ENCODE results near the gene SERBP1.
"Not testable (repeated sequence)": the region's sequence is repeated elsewhere in the genome, so short reads cannot be mapped to it uniquely, and the experiment has no call there.

SERBP1 gene

DNA sequence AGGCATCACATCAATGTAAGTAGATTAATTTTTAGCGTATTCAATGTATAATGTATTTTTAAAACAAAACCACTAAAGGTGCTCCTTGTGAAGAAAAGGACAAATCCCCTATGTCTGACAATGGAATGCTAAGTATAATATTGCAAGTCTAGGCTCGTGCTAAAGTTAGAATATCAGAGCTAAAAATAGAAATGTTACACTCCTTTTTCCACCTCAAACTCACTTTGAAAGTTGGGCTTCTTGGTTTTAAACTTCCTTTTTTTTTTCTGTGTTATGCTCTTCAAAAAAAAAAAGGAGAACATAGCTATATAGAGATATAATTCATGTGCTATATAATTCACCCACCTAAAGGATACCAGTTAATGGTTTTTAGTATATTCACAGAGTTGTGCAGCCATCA is 3.6 kb upstream of the SERBP1 start:
- Mint-ChIP-seq H3K27ac (no peak overlapping the region), H3K27me3 (no peaks in the 10 kb centered on the region), H3K4me1 (ENCODE audit: low read depth in 2 of 2) (peaks cover 14 to 17% of the 10 kb centered on the region in 2 donors), H3K36me3 (ENCODE audit: insufficient read depth) (peaks cover 23% of the 10 kb centered on the region), H3K4me3 (no peak overlapping the region), H3K9me3 (no peaks in the 10 kb centered on the region)
- no peak for DNase-seq
- ATAC-seq (replicated peaks): no peak

DNA sequence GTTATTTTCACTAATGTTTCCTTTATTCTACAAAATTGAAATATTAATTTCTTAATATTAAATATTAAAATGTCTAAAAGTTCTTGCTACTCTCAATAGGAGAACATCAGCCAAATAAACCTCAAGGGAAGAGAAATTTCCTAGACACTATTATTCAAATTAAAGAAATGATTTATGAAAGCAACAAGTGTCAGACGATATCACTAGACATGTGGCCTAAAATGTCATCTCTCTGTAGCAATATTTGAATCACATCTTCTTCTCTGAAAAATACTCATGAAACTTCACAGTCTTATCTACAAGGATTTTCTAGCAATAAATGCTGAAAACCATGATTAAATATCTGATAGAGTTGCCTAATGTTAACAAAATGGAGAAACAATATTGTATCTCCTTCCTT is 2.5 kb upstream of the SERBP1 start:
- H3K27me3 Mint-ChIP-seq: no peaks in the 10 kb centered on the region
- ATAC-seq (replicated peaks): no peak

DNA sequence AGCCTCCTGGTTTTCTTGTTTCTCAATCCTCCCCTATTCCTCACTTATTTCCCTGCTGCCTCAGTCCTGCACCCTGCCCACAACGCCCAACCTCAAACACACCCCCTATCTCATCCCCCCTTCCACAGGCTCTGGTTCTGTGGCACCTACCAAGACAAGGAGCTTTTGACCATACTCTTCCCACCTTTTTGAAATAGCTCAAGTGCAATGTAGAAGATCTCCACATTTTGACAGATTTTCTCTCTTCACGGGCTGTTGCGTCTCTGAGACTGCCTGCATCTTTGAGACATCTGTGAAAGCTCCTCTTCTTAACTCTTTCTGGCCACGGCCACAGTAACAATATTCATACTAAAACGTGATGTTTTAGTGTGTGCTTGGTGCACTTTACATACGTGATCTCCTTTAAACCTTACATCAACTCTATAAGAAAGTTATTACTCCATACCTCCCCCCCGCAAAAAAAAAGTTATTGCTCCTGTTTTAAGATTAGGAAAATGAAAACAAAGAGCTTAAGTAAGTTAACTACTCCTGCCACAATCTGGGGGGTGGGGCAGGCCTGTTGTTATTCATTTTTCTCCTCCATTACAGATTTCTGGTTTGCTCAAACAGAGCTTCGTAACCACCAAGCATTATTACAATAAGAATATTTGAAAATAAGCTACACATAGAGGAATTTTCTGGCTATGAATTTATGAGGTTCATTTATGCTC is 1.8 kb upstream of the SERBP1 start:
- H3K4me3 Mint-ChIP-seq: peak overlapping the region; percentile 57 to 92
- H3K36me3 Mint-ChIP-seq (ENCODE audit: insufficient read depth): peaks cover 37% of the 10 kb centered on the region
- H3K4me1 Mint-ChIP-seq (ENCODE audit: low read depth in 2 of 2): peaks cover 30 to 31% of the 10 kb centered on the region in 2 donors
- H3K9me3 Mint-ChIP-seq: no peaks in the 10 kb centered on the region
- ATAC-seq (replicated peaks) (no peak), DNase-seq (no peak)
- no peaks in the 10 kb centered on the region for H3K27me3 Mint-ChIP-seq
- peak overlapping the region in 1 of 2 donors; percentile 93 for H3K27ac Mint-ChIP-seq

More for the DNA sequence above, 2.5 kb upstream of the SERBP1 start:
- no peak for DNase-seq
- H3K27ac Mint-ChIP-seq: no peak overlapping the region
- H3K4me1 Mint-ChIP-seq (ENCODE audit: low read depth in 2 of 2): peaks cover 23 to 25% of the 10 kb centered on the region in 2 donors
- H3K36me3 Mint-ChIP-seq (ENCODE audit: insufficient read depth): peaks cover 30% of the 10 kb centered on the region
- no peak overlapping the region for H3K4me3 Mint-ChIP-seq
- no peaks in the 10 kb centered on the region for H3K9me3 Mint-ChIP-seq

DNA sequence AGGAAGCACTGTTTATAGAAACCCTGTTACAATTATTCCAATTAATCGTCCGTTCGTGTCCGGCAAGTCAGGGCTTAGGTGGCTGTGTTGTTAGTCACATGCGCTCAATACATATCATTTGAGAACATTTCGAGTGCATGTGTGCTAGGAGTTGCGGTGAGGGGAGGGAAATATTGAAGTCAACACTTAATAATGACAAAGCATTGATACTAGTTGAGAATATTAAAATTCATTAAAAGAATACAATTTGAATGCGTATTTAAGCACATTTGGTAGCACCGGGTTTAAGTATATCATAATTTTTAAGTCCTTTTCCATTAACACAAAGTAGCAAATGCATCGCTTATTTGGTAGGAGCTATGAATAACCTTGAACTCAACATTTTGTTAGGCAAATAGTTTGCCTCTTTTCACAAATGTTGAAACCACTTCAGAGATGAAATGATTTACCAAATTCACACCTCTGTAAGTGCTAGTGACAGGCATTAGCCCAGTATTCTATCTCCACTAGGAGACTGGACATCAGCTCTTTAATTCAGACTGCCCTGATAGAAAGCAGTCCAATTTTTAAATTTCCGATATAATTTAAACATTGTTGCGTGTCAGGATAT is 1.1 kb upstream of the SERBP1 start:
- Mint-ChIP-seq H3K36me3 (ENCODE audit: insufficient read depth) (peaks cover 39% of the 10 kb centered on the region), H3K27ac (peak overlapping the region; percentile 93 to 97), H3K9me3 (no peaks in the 10 kb centered on the region), H3K4me1 (ENCODE audit: low read depth in 2 of 2) (peaks cover 34% of the 10 kb centered on the region in 2 donors), H3K4me3 (peak overlapping the region; percentile 92 to 96), H3K27me3 (no peaks in the 10 kb centered on the region)
- ATAC-seq (replicated peaks) (no peak), DNase-seq (no peak)

DNA sequence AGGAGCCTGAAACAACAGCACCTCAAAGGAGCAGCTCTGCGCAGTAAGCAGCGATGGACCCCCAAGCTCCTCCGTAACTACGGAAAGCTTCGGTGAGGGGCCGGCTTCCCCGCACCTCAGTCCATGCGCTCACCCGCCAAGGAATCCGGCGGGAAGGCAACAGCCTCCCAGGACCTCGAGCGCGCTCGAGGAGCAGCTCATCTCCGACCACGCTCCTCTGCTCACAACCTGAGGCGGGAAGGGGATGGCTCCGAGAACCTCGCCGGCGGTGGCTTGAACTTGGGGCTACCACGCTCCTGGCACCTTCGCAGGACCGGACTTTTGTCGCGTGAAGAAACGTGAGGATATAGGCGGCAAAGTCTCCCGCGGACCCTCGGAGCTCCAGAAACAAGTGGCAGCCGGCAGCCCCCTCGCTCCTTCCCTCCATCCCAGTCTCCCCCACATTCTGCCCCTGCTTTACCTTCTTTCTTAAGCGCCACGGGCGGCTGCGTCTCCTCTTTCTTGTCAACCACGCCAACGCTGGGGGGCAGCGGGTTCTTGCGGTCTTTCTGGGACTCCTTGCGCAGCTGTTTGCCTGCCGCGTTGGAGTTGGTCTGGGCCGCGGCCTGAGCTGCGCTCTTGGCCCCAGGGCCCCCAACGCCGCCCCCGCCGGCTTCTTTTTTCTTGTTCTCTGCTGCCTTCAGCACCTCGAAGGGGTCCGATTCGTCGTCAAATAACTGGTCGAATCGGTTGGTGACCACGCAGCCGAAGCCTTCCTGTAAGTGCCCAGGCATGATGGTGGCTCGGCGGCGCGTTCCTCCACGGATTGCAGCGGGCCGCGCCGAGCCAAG is 459 bp downstream of the SERBP1 start:
- Mint-ChIP-seq H3K36me3 (ENCODE audit: insufficient read depth) (peaks cover 54% of the 10 kb centered on the region), H3K9me3 (no peaks in the 10 kb centered on the region), H3K27ac (peak overlapping the region; percentile 93 to 97), H3K27me3 (no peaks in the 10 kb centered on the region), H3K4me3 (peak overlapping the region; percentile 92 to 96), H3K4me1 (ENCODE audit: low read depth in 2 of 2) (peaks cover 45 to 48% of the 10 kb centered on the region in 2 donors)
- ATAC-seq (replicated peaks): peak; percentile 3
- peak in 2 of 3 experiments; percentile 12 to 27 for DNase-seq

DNA sequence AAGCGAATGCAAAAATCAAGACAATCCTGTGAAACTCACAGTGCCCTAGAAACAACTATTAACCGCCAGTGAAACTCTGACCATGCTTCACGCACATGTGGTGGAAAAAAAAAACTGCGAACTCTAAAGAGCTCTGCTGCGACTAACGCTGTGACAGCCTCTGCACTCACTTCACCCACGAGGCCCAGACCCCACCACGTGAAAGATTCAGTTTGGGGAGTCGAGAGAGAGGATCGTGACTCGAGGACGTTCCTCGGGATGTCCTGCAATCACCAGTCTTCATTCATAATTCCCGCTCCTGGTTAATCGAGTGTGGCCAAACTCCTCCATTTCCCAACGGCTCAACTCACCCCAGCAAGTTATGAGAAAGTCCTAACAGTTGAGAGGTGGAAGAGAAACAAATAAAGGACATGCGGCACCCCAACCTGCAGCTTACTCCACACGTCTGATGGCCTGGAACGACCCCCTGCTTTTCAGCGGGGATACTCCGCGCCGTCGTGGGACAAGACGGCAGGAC is 1.1 kb downstream of the SERBP1 start:
- peaks cover 45 to 52% of the 10 kb centered on the region in 2 donors for H3K4me1 Mint-ChIP-seq (ENCODE audit: low read depth in 2 of 2)
- H3K27me3 Mint-ChIP-seq: no peaks in the 10 kb centered on the region
- peak overlapping the region; percentile 92 to 96 for H3K4me3 Mint-ChIP-seq
- no peaks in the 10 kb centered on the region for H3K9me3 Mint-ChIP-seq
- DNase-seq (peak; percentile 45 to 48 (median 46)), ATAC-seq (replicated peaks) (peak; percentile 22)
- H3K27ac Mint-ChIP-seq: peak overlapping the region; percentile 93 to 97
- H3K36me3 Mint-ChIP-seq (ENCODE audit: insufficient read depth): peaks cover 61% of the 10 kb centered on the region

DNA sequence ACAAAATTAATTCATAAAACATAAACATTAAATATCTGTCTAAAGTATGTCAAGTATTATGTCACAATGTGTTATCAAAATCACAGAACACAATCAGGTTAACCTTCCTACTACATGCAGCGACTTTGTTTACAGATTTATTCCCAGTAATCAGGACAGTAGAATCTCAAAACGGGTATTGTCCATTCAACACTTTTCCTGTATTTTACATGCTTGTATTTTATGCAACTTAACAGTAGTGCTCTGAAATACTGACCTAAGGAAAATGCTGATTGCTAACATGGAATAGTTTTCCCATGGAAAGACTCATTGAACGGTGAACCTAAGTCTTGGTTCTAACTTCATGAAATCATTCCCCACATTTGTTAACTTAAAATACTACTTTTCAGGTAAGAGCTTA is 2.3 kb downstream of the SERBP1 start:
- peak overlapping the region; percentile 92 to 96 for H3K4me3 Mint-ChIP-seq
- H3K9me3 Mint-ChIP-seq: no peaks in the 10 kb centered on the region
- peak overlapping the region in 1 of 2 donors; percentile 93 for H3K27ac Mint-ChIP-seq
- DNase-seq (no peak), ATAC-seq (replicated peaks) (no peak)
- H3K27me3 Mint-ChIP-seq: no peaks in the 10 kb centered on the region
- peaks cover 45 to 53% of the 10 kb centered on the region in 2 donors for H3K4me1 Mint-ChIP-seq (ENCODE audit: low read depth in 2 of 2)
- peaks cover 72% of the 10 kb centered on the region for H3K36me3 Mint-ChIP-seq (ENCODE audit: insufficient read depth)

DNA sequence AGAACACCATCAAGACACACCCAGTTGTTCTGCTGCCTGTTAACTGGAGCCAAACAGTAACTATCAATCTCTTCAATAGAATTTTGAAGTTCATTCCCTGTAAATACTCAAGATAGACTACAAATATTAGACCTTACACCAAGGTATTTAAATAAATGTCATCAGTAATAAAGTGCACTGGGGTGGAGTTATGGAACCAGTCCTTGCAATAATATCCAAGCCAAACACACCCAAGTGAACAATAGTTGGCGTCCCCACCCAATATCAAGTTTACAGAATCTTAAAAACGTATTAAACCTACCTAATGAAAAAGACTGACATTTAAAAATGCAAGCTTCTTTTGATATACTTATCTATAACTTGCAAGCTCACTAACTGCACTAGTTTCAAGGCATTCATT is 2.7 kb downstream of the SERBP1 start:
- Mint-ChIP-seq H3K4me1 (ENCODE audit: low read depth in 2 of 2) (peaks cover 48 to 53% of the 10 kb centered on the region in 2 donors), H3K27me3 (no peaks in the 10 kb centered on the region), H3K36me3 (ENCODE audit: insufficient read depth) (peaks cover 77% of the 10 kb centered on the region), H3K9me3 (no peaks in the 10 kb centered on the region), H3K4me3 (peak overlapping the region; percentile 92 to 96), H3K27ac (peak overlapping the region; percentile 67 to 93)
- no peak for ATAC-seq (replicated peaks)
- no peak for DNase-seq

DNA sequence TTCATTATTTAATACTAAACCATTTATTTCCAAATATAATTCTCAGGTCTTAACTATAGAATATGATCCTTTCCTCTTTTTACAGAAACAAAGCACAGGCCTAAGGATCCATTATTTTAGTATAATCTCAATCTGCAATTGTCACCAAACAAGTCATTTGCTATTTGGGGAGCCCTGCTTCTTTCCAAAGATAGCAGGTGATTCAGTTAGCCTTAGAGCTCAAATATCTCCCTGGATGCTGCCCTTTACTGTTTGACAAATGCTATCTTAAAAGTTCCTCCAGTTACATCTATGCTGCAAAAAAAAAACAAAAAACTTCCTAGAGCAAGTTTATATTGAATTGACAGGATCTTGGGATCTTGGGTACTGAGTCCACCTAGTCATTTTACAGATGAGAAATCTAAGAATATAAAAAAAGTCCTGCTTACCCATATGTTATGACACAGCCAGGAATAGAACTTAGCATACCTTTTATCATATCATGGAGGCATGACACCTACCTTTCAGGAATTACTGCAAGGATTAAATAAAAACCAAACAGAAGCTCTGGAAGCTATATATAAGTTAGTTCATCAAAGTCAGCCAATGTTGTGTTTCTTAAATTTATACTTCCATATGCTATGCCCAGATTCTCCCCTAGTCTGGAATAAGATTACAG is 9.2 kb downstream of the SERBP1 start:
- ATAC-seq (replicated peaks): no peak
- no peaks in the 10 kb centered on the region for H3K9me3 Mint-ChIP-seq
- peak overlapping the region; percentile 32 to 77 for H3K27ac Mint-ChIP-seq
- no peak for DNase-seq
- H3K27me3 Mint-ChIP-seq: no peaks in the 10 kb centered on the region
- H3K36me3 Mint-ChIP-seq (ENCODE audit: insufficient read depth): peaks cover 99% of the 10 kb centered on the region
- peaks cover 30 to 50% of the 10 kb centered on the region in 2 donors for H3K4me1 Mint-ChIP-seq (ENCODE audit: low read depth in 2 of 2)
- H3K4me3 Mint-ChIP-seq: no peak overlapping the region

DNA sequence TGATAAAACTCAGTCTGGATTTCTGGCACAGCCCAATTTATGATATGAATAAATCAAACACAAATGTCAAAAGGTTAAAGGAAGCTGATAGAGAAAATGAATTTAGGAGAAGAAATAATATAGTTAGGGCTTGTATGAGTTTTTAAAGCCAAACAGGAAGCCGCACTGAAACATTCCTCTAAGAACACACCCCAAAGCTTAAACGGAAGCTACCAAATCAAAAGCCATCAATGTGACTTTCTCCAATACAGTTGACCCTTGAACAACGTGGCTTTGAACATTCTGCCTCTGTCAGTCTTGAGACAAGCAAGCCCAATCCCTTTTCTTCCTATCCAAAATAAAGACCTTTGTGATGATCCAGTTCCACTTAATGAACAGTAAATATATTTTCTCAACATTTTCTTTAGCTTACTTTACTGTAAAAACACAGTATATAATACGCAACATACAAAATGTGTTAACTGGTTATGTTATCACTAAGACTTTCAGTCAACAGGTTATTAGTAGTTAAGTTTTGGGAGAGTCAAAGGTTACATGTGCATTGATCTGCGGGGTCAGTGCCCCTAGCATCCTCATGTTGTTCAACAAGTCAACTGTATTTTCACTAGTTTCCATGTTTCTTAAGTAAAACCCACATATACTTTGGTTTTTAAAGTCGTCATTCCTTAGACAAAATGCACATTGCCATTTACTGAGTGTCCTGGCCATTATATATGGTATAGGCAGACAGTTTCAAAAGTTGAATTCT is 11.2 kb downstream of the SERBP1 start:
- Mint-ChIP-seq H3K27ac (peak overlapping the region; percentile 61 to 77), H3K36me3 (ENCODE audit: insufficient read depth) (peaks cover 99% of the 10 kb centered on the region), H3K4me3 (no peak overlapping the region), H3K4me1 (ENCODE audit: low read depth in 2 of 2) (peaks cover 26 to 54% of the 10 kb centered on the region in 2 donors), H3K9me3 (no peaks in the 10 kb centered on the region), H3K27me3 (no peaks in the 10 kb centered on the region)
- DNase-seq (no peak), ATAC-seq (replicated peaks) (no peak)

DNA sequence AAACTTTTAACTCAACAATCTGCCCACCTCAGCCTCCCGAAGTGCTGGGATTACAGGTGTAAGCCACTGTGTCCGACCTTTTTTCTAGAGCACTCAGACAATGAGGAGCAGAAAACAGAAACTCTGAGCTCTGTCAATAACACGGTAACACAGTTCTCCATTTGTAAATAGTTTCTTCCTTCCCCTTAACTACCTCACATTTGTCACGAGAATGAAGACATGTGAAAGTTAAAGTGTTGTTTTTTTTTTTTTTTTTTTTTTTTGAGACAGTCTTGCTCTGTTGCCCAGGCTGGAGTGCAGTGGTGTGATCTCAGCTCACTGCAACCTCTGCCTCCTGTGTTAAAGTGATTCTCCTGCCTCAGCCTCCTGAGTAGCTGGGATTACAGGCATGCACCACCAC is 12.5 kb downstream of the SERBP1 start:
- DNase-seq; H3K9me3 Mint-ChIP-seq; ATAC-seq (replicated peaks); H3K27me3 Mint-ChIP-seq; H3K4me3 Mint-ChIP-seq: not testable (repeated sequence)
- peaks cover 99% of the 10 kb centered on the region for H3K36me3 Mint-ChIP-seq (ENCODE audit: insufficient read depth)
- H3K4me1 Mint-ChIP-seq (ENCODE audit: low read depth in 2 of 2): peaks cover 25 to 54% of the 10 kb centered on the region in 2 donors
- peak overlapping the region in 1 of 2 donors; percentile 19 for H3K27ac Mint-ChIP-seq

DNA sequence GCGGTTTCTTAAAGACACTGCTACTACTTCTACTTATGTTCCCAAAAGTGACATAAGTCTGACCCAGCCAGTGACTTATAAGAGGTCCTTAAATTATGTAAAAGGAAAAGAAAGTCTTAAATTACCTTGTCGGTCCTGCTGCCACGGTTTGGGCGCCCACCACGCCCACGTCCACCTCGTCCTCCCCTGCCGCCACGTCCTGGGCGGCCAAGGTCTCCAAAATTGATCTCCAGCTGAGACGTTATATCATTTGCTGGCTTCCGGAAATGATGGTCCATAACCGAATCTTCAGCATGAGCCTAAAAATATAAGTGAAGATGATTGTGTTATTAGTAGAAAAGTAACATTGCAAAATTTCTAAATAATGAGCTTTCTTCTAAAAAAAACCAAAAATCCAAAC is 15.2 kb downstream of the SERBP1 start:
- Mint-ChIP-seq H3K4me3 (no peak overlapping the region), H3K36me3 (ENCODE audit: insufficient read depth) (peaks cover 99% of the 10 kb centered on the region), H3K4me1 (ENCODE audit: low read depth in 2 of 2) (peaks cover 14 to 37% of the 10 kb centered on the region in 2 donors), H3K9me3 (no peaks in the 10 kb centered on the region), H3K27ac (peak overlapping the region in 1 of 2 donors; percentile 45), H3K27me3 (no peaks in the 10 kb centered on the region)
- no peak for ATAC-seq (replicated peaks)
- no peak for DNase-seq

Measured in effector memory CD8-positive, alpha-beta T cell (primary cell).